HG03439 (cell line): ENCODE data around the gene AKNAD1.

Experiments used
- ATAC-seq: cut with Tn5 transposase; IDR thresholded peaks from one replicate; pipeline ENCODE4 v1.9.1; 2021; ENCODE audit warnings: mild to moderate bottlenecking, moderate library complexity; ENCODE audit not compliant: unreplicated experiment

AKNAD1 gene

GRCh38 chr1:108865316-108865910 is 8.5 kb upstream of the AKNAD1 start:
- no peak for ATAC-seq

- ATAC-seq, result no peak
Observed at GRCh38 chr1:108863984-108864383, 7.1 kb upstream of the AKNAD1 start.

GRCh38 chr1:108862698-108863477 is 6.0 kb upstream of the AKNAD1 start:
- no peak for ATAC-seq

- no peak for ATAC-seq
Observed at GRCh38 chr1:108862017-108862610, 5.2 kb upstream of the AKNAD1 start.

- ATAC-seq, result no peak
Observed at GRCh38 chr1:108861566-108861965, 4.7 kb upstream of the AKNAD1 start.

GRCh38 chr1:108860190-108860907 is 3.5 kb upstream of the AKNAD1 start:
- ATAC-seq, result no peak

- ATAC-seq, result no peak
Observed at GRCh38 chr1:108858230-108858950, 1.5 kb upstream of the AKNAD1 start.

- no peak for ATAC-seq
Observed at GRCh38 chr1:108854221-108855019, 2.5 kb downstream of the AKNAD1 start.

- no peak for ATAC-seq
Observed at GRCh38 chr1:108852221-108852975, 4.5 kb downstream of the AKNAD1 start.

GRCh38 chr1:108851567-108851966 is 5.3 kb downstream of the AKNAD1 start:
- ATAC-seq, result no peak

- ATAC-seq, result no peak
Observed at GRCh38 chr1:108850929-108851328, 6.0 kb downstream of the AKNAD1 start.

GRCh38 chr1:108848806-108849205 is 8.1 kb downstream of the AKNAD1 start:
- no peak for ATAC-seq

- ATAC-seq, result no peak
Observed at GRCh38 chr1:108847494-108847893, 9.4 kb downstream of the AKNAD1 start.

GRCh38 chr1:108845991-108846390 is 10.9 kb downstream of the AKNAD1 start:
- ATAC-seq, result no peak

- ATAC-seq, result no peak
Observed at GRCh38 chr1:108845446-108845845, 11.4 kb downstream of the AKNAD1 start.

GRCh38 chr1:108843390-108844137 is 13.3 kb downstream of the AKNAD1 start:
- ATAC-seq, result no peak

GRCh38 chr1:108842525-108843181 is 14.2 kb downstream of the AKNAD1 start:
- ATAC-seq, result no peak

GRCh38 chr1:108841703-108842102 is 15.2 kb downstream of the AKNAD1 start:
- ATAC-seq, result no peak
